ENCODE results near the gene SLC26A4. TPM values are rescaled to one million over a fixed set of nuclear protein-coding genes. Genes with fewer than 3 reads are reported as not detected.

SLC26A4 gene
- total and polyA plus RNA-seq, 10 donors, result 0.09 to 0.75 (median 0.29) TPM

- Histone ChIP-seq H3K27ac (peak overlapping the region; percentile 93 to 99 (median 98)), H3K36me3 (no peaks in the 10 kb centered on the region), H3K4me3 (peak overlapping the region; percentile 77 to 89 (median 84)), H3K27me3 (replicated peaks in 1 of 7) (no peaks in the 10 kb centered on the region), H3K4me1 (peaks cover 37 to 48% (median 43%) of the 10 kb centered on the region in 6 donors), H3K9me3 (no peaks in the 10 kb centered on the region)
- WGBS, 5 donors, result 12 to 14% (median 13%) methylated on average over 28 to 29 of the region's 29 CpGs
- intact Hi-C loops (cut with DNase I; ENCODE audit: low total_unique reads), result loop anchor here (10.0 kb wide), 1 partner anchor 132 kb away; no protein-coding TSS in a partner anchor
- TF ChIP-seq POLR2AphosphoS5 (IDR thresholded peaks at IDR 0.05), result peak in 1 of 3 donors; percentile 3
- TF ChIP-seq, protein P1, sequence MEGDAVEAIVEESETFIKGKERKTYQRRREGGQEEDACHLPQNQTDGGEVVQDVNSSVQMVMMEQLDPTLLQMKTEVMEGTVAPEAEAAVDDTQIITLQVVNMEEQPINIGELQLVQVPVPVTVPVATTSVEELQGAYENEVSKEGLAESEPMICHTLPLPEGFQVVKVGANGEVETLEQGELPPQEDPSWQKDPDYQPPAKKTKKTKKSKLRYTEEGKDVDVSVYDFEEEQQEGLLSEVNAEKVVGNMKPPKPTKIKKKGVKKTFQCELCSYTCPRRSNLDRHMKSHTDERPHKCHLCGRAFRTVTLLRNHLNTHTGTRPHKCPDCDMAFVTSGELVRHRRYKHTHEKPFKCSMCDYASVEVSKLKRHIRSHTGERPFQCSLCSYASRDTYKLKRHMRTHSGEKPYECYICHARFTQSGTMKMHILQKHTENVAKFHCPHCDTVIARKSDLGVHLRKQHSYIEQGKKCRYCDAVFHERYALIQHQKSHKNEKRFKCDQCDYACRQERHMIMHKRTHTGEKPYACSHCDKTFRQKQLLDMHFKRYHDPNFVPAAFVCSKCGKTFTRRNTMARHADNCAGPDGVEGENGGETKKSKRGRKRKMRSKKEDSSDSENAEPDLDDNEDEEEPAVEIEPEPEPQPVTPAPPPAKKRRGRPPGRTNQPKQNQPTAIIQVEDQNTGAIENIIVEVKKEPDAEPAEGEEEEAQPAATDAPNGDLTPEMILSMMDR (IDR thresholded peaks at IDR 0.05 in 8 of 11, conservative IDR thresholded peaks at IDR 0.05 in 3 of 11), result no peak
- DNase-seq, result peak; percentile 93
Observed at GRCh38 chr7:107742678-107743566, 82.3 kb downstream of the SLC26A4 start.

DNA sequence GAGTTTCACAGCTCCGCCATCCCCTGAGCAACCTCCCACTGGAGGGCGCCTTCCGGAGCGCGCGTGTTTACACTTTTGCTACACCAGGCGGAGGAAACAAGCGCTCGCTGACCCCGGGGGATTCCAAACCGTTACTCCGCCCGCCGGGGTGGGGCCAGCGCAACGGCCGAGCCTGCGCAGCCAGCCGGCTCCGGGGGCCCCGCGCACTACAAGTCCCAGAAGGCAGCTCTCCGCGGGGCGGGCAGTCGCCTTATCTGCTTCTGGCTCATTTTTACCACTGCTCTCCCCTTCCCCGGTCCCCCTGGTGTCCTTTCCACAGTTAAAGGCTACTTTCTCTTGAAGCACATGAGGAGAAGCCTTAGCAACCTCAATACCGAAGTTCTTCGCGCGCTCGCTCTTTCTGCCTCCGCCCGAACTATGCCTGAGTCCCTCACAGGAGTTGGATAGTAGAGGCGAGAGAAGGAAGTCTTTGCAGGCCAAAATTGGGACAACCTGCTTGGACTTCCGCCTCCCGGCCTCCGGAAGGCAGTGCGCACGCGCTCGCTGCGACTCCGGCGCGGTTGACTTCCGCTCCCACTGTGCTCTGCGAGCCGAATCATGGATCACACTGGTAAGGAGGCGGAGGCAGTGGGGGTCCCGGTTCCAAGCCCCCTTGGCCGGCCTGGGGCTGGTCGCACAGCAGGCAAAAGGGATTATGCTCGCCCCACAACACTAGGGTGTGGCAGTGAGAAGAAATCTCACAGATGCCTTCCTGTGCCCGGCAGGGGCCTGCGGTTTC is 83.1 kb downstream of the SLC26A4 start, which contains the start of gene CBLL1:
Gene CBLL1, plus strand, starts transcription at position 576 of the 778 bp plus-strand sequence. Its CDS starts 22 bp downstream, at position 598.
- H3K27ac ChIP-seq, result peak within 1 kb of the TSS; percentile 93 to 99 (median 98)
- no peaks in the 10 kb centered on the region for H3K9me3 ChIP-seq
- H3K4me1 ChIP-seq, result peaks cover 45 to 57% (median 48%) of the 10 kb centered on the region in 6 donors
- H3K4me3 ChIP-seq, result peak within 1 kb of the TSS; percentile 77 to 89 (median 84)
- intact Hi-C loops (cut with DNase I; ENCODE audit: low total_unique reads), result loop anchor here (10.0 kb wide), 1 partner anchor 131 kb away; no protein-coding TSS in a partner anchor
- TF ChIP-seq POLR2A (IDR thresholded peaks at IDR 0.05) (peak in 1 of 3 donors; percentile 90), POLR2AphosphoS5 (IDR thresholded peaks at IDR 0.05) (peak; percentile 88 to 96 (median 91))
- TF ChIP-seq, protein P1 (IDR thresholded peaks at IDR 0.05 in 8 of 11, conservative IDR thresholded peaks at IDR 0.05 in 3 of 11), result peak; percentile 35 to 83 (median 65)
- 0 to 1% (median 0%) methylated on average over 19 to 56 of the region's 56 CpGs for whole genome bisulfite sequencing, 5 donors
- H3K36me3 ChIP-seq, result peaks cover 0 to 8% (median under 1%) of the 10 kb centered on the region in 6 donors
- no peaks in the 10 kb centered on the region for H3K27me3 ChIP-seq (replicated peaks in 1 of 7)
- peak; percentile 100 for DNase-seq

DNA sequence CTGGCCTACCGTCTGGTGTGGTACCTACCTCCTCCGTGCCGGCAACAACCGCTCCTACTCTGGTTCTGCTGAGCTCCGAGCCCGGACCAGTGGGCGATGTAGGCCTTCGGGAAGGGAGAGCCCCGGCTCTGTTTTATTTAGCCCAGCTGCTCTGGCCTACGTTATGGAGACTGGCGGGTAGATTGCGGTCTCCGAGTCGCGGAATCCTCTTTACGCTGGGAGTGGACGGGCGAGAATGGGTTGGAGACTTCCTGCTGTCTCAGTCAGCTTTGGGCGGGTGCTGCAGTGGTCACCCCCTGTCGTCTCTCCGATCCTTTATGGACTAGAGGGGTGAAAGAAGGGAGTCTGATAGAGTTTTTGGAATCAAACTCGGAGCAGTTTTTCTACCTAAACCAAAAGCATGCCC is 83.7 kb downstream of the SLC26A4 start:
- peaks cover 0 to 13% (median 6%) of the 10 kb centered on the region in 6 donors for H3K36me3 ChIP-seq
- H3K27ac ChIP-seq, result peak overlapping the region; percentile 93 to 99 (median 98)
- no peak for DNase-seq
- H3K9me3 ChIP-seq, result no peaks in the 10 kb centered on the region
- 0 to 1% (median 0%) methylated on average over 16 to 22 of the region's 22 CpGs for WGBS, 5 donors
- no peaks in the 10 kb centered on the region for H3K27me3 ChIP-seq (replicated peaks in 1 of 7)
- peaks cover 45 to 62% (median 49%) of the 10 kb centered on the region in 6 donors for H3K4me1 ChIP-seq
- H3K4me3 ChIP-seq, result peak overlapping the region; percentile 77 to 89 (median 84)
- TF ChIP-seq, protein P1 (IDR thresholded peaks at IDR 0.05 in 8 of 11, conservative IDR thresholded peaks at IDR 0.05 in 3 of 11), result no peak
- TF ChIP-seq POLR2A (IDR thresholded peaks at IDR 0.05), result no peak
- no peak for TF ChIP-seq POLR2AphosphoS5 (IDR thresholded peaks at IDR 0.05)
- intact Hi-C loops (cut with DNase I; ENCODE audit: low total_unique reads), result loop anchor here (10.0 kb wide), 1 partner anchor 130 kb away; no protein-coding TSS in a partner anchor

Data from spleen (tissue), 11 donors.